ENCODE measurements around the gene CREB3. TPM values are rescaled to one million over a fixed set of nuclear protein-coding genes. Genes with fewer than 3 reads are reported as not detected.

The CREB3 gene
- total RNA-seq, 1 donor from 2014 or later, result 35.9 TPM

DNA sequence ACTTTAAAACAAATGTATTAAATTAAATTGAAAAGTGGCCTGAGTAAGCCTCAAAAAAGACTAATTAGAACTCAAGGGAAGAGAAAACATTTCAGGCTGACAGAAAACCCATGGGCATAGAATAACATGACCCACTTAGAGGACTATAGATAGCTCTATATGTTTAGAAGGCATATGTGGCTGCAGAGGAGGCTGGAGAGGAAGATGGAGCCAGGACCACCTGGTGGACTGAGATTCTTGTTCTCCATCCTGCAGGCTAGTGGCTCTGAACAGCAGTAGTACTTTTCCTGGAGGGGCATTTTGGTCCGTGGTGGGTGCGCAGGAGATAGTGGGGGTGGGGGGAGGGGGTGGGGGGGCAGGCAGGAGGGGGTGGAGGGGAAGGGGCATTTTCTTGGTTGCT is 48.6 kb downstream of the CREB3 start:
- no peak for DNase-seq (ENCODE audit: low read depth, low spot score)
- peaks cover 2% of the 10 kb centered on the region for H3K4me1 Mint-ChIP-seq

DNA sequence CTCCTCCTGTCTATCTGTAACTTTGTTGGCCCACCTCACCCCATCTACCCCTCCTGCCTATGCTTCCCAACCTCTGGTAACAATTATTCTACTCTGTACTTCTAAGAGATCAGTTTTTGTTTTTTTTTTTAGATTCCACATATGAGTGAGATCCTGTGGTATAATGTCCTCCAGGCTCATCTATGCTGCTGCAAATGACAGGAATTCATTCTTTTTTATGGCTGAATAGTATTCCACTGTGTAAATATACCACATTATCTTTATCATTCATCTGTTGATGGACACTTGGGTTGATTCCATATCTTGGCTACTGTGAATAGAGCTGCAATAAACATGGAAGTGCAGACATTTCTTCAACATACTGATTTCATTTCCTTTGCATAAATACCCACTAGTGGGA is 51.0 kb downstream of the CREB3 start:
- Mint-ChIP-seq H3K27ac (ENCODE audit: unreplicated experiment) (no peak overlapping the region), H3K9me3 (no peaks in the 10 kb centered on the region), H3K4me3 (no peak overlapping the region), H3K36me3 (ENCODE audit: low read depth) (peaks cover 11% of the 10 kb centered on the region), H3K27me3 (ENCODE audit: low read depth) (no peaks in the 10 kb centered on the region), H3K4me1 (no peaks in the 10 kb centered on the region)
- TF ChIP-seq, protein P1, sequence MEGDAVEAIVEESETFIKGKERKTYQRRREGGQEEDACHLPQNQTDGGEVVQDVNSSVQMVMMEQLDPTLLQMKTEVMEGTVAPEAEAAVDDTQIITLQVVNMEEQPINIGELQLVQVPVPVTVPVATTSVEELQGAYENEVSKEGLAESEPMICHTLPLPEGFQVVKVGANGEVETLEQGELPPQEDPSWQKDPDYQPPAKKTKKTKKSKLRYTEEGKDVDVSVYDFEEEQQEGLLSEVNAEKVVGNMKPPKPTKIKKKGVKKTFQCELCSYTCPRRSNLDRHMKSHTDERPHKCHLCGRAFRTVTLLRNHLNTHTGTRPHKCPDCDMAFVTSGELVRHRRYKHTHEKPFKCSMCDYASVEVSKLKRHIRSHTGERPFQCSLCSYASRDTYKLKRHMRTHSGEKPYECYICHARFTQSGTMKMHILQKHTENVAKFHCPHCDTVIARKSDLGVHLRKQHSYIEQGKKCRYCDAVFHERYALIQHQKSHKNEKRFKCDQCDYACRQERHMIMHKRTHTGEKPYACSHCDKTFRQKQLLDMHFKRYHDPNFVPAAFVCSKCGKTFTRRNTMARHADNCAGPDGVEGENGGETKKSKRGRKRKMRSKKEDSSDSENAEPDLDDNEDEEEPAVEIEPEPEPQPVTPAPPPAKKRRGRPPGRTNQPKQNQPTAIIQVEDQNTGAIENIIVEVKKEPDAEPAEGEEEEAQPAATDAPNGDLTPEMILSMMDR (conservative IDR thresholded peaks at IDR 0.05), result no peak
- no peak for DNase-seq (ENCODE audit: low read depth, low spot score)

More for the DNA sequence above, 48.6 kb downstream of the CREB3 start:
- TF ChIP-seq, protein P1 (conservative IDR thresholded peaks at IDR 0.05), result no peak
- no peak overlapping the region for H3K4me3 Mint-ChIP-seq
- H3K36me3 Mint-ChIP-seq (ENCODE audit: low read depth), result peaks cover 11% of the 10 kb centered on the region
- H3K9me3 Mint-ChIP-seq, result no peaks in the 10 kb centered on the region
- no peaks in the 10 kb centered on the region for H3K27me3 Mint-ChIP-seq (ENCODE audit: low read depth)
- H3K27ac Mint-ChIP-seq (ENCODE audit: unreplicated experiment), result no peak overlapping the region

Small RNAs within 50 kb of the gene (microRNA-seq; reads per million reads assigned to microRNA genes)
- gene MIR6852 (not detected), gene MIR6853 (2.4 reads per million)

Other genes with a start within 250 kb of the CREB3 start
- 17.4 and 20.1 TPM in 2 replicates for gene RUSC2, start 242.6 kb upstream of the CREB3 start, total RNA-seq
- gene TESK1, start 127.4 kb upstream of the CREB3 start, total RNA-seq, result 42.7 and 47.6 TPM in 2 replicates
- 1.4 and 2.0 TPM in 2 replicates for gene CD72, start 114.3 kb upstream of the CREB3 start, total RNA-seq
- 0.33 TPM in 1 of 2 replicates, not detected in the other for gene SIT1, start 81.7 kb upstream of the CREB3 start, total RNA-seq
- gene RMRP, start 74.6 kb upstream of the CREB3 start, total RNA-seq, result 14,026 and 17,379 TPM in 2 replicates
- gene CCDC107, start 74.4 kb upstream of the CREB3 start, total RNA-seq, result 15.4 and 17.2 TPM in 2 replicates
- 27.2 and 28.0 TPM in 2 replicates for gene ARHGEF39, start 67.5 kb upstream of the CREB3 start, total RNA-seq
- gene CA9, start 58.7 kb upstream of the CREB3 start, total RNA-seq, result 0.45 and 0.63 TPM in 2 replicates
- gene TPM2, start 42.7 kb upstream of the CREB3 start, total RNA-seq, result 159 and 168 TPM in 2 replicates
- gene TLN1, start 471 bp upstream of the CREB3 start, total RNA-seq, result 123 and 141 TPM in 2 replicates
- gene GBA2, start 16.6 kb downstream of the CREB3 start, total RNA-seq, result 84.9 and 95.9 TPM in 2 replicates
- gene RGP1, start 16.6 kb downstream of the CREB3 start, total RNA-seq, result 34.7 and 34.9 TPM in 2 replicates
- gene MSMP, start 21.6 kb downstream of the CREB3 start, total RNA-seq, result not detected in 2 replicates
- 26.9 and 27.6 TPM in 2 replicates for gene NPR2, start 58.9 kb downstream of the CREB3 start, total RNA-seq
- 1.4 TPM in 2 replicates for gene SPAG8, start 79.6 kb downstream of the CREB3 start, total RNA-seq
- gene HINT2, start 82.4 kb downstream of the CREB3 start, total RNA-seq, result 54.1 and 60.1 TPM in 2 replicates
- 0.19 and 0.43 TPM in 2 replicates for gene FAM221B, start 96.1 kb downstream of the CREB3 start, total RNA-seq
- gene TMEM8B, start 96.6 kb downstream of the CREB3 start, total RNA-seq, result 23.9 and 26.5 TPM in 2 replicates
- gene OR13J1, start 137.7 kb downstream of the CREB3 start, total RNA-seq, result not detected in 2 replicates
- gene HRCT1, start 173.5 kb downstream of the CREB3 start, total RNA-seq, result not detected in 2 replicates
- gene SPAAR, start 176.8 kb downstream of the CREB3 start, total RNA-seq, result not detected in 2 replicates
- gene OR2S2, start 225.5 kb downstream of the CREB3 start, total RNA-seq, result not detected in 2 replicates